Fibroblast of peridontal ligament (primary cell): ENCODE results near the gene MAPK7.

ENCODE experiments used
- DNase-seq: peaks from one replicate; pipeline ENCODE4 v3.0.0-alpha.2; 2010; ENCODE audit errors: extremely low read depth

Gene MAPK7

DNA sequence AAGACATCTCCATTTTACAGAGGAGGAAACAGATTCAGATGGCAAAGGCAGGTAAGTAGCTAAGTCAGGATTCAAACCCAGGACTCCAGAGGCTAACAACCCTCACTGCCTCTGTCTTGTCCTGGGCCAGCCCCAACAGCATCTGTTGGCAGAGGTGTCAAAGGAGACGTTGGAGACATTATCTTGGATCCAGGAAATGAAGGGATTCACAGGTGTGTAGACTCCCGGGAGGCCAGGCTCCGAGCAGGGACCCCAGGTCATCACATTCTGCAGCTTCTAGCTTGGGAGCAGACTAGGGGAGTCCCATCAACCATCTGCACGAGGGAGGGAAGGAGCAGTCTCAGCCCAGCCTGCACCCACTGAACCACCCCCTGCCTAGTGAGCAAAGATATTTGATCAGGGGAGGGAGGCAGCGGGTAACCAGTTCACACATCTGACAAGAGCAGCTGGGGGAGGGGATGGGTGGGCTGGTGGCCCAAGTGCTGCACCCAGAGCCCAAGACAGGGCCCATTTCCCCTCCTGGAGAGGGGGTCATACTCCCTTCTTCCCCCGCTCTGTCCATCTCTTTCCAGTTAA lies 14.8 kb upstream of the MAPK7 start:
- no peak for DNase-seq

DNA sequence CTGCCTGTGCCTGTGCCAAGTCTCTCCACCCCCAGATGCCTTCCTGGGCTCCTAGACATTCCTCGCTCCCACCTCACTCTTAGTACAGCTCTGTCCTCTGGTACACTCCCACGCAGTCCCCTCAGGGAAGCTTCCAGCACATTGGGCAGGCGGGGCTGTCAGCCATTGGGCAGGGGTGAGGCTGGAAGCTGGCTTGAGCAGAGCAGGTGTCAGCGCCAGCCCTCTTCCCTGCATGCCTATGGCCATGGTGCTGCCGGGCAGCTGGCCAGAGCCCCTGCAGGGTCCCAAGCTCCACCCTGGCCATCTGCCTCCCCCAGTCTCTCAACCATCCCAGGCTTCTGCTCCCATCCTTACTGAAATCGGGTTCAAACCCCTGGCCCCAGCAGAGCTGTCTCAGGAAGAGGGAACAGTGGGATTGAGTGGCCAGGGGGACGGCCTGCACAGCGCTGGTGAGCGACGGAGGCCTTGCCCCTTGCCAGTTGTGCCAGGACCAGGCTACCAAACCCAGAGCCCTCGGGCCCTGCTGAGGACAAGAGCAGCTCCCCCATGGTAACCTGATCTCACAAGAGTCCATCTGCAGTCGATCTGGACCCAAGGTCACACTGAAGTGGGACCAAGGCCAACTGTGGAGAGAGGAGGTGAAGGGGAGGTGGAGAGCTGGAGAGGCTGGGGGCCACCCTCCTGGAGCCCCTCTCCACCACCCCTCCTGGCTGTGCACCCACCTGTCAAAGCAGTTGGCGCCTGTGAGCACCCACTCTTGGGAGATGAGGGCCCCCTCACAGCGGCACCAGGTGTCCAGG lies 13.4 kb upstream of the MAPK7 start:
- DNase-seq, result no peak

DNA sequence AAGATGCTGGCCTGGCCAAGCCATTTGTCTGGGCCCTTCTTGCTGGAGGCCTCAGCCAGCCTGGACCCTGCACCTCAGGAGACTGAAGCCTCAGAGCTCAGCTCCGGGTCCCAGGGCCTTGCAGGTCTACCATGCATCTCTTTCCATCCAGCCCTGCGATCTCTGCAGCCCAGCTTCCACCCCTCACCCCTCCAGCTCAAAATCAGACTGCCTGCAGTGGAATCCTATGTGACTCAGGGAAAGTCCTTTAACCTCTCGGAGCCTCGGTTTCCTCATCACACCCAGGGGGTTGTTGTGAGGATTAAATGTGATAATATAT lies 12.8 kb upstream of the MAPK7 start:
- DNase-seq, result no peak

DNA sequence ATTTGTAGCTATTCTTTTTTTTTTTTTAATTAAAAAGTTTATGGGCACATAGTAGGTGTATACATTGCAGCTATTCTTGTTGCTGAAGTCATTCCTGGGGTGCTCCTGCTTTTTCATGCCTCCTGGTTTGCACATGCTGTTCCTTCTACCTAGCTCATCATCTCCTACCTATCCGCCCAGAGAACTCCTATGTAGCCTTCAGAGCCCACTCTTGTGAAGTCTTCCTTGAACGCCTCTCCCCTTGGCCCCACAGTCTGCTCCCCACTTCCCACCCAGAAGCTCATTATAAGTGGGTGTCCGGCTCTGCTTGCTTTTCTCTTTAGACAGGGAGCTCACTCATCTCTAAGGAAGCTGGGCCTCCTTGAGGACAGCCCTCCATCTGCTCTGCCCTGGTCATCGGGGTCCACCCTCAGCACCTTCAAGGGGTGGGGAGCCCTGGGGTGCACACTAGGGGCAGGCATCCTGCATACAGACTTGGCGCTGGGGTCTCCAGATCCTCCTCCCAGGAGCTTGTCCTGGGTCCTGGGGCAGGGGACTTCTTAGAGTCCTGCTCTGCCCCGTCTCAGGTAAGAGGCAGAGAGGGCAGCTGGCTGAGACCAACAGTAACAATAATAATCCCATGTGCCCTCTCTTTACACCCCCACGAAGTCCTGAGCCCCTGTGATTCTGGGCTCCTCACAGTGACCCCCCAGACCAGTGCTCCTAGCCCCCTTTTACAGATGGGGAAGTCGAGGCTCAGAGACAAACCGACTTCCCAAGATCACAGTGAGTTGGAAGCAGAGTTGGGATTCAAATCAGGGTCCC lies 12.3 kb upstream of the MAPK7 start:
- no peak for DNase-seq

DNA sequence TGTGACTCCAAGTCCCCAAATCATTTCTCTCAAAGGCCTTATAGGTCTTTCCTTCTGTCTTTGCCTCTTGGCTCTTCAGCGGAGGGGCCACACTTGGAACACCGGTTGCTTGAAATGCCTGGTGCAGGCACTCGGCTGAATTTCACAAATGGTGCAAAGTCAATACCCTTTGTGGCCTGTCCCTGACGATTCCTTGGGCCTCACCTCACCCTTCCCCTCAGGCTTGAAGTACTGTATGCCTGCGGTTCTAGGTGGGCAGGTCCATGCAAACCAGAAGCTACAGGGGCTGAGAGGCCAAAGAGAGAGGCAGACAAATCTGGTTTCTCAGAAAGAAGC lies 11.7 kb upstream of the MAPK7 start:
- DNase-seq, result no peak

DNA sequence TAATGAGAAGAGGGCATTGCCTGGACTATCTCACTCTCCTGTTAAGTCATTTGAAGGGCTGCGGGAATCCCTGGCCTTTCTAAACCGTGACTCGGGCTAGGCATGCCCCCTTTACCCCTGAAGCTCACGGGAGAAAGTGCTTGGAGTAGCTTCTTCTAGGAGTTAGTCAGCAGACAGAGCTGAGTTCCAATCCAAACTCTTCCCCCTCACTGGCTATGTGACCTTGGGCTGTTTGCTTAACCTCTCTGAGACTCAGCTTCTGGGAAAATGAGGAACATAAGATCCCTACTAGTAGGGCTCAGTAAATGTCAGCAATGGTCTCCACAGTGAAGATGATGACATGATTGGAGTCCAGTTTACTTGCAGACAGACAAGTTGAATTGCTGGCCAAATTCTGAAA lies 10.1 kb upstream of the MAPK7 start:
- DNase-seq, result no peak

DNA sequence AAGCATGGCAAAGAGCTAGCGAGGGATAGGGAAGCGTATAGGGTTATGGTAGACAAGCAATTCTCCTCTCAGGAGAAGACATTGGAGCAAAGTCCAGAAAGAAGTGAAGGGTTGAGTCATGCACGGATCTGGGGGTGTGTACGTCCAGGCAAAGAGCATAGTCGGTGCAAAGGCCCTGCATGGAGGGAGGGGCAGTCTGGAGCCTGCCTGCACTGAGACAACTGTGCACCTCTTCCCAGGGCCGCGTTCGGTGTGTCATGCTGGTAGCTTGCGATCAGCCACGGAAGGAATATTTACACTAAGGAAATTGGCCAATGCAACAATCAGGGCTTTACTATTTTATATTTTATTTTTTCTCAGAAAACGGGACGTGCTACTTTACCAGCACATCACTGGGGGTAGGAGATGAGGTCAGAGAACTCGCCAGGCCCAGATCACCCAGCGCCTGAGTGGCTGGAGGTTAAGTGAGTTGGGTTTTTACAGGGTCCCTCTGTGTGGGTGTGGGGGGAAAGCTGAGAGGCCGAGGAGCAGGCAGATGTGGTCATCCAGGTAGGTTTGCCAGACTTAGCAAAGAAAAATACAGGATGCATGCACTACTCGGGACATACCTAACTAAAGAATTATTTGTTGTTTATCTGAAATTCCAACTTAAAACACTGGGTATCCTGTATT lies 9.1 kb upstream of the MAPK7 start:
- DNase-seq, result no peak

DNA sequence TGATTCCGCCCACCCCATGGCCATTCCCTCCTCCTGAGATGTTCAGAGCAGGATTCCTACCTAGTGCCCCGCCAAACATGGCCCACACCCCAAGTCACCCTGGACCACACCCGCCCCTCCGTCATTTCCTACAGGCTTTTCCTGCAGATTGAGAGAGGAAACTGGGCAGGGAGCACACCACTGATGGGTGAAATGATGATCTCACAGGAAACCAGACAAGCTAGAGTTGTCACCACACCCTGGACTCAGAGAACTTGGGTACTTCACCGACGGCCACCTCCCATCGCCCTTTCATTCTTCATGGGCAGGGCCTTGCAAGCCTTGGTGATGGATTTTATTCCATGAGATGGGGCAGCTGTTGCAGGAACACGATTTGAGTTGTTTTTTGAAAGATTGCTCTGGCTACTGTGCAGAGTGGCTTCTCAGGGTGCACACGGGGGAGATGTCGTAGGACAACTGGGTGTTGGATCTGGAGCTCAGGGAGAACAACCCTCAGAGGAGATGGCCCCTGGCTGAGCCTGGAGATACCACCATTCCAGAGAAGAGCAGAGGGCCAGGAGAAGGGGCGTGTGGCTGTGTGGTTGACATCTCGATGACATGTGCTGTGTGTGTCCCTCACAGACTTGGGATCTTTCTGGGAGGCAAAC lies 8.3 kb upstream of the MAPK7 start:
- DNase-seq, result no peak

DNA sequence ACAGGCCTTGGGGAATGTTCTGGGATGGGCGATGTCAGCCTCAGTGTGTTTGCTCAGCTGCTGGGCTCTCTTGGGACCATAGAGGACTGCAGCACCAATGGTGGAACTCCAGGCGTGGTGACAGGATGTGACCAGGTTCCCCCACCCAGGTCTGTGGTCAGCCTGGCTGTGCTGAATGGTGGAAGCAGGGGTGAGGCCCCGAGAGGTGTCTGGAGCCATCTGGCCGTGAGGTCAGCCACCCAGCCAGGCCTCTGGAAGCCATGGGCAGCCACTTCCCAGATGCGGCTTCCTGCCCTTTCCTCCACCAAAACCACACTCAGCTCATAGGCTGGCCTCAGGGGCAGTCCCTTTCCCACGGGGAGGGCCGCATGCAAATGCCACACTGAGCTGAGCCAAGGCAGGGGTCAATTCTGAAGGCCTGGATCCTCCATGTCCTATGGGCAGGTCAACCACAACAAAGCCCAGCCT lies 7.8 kb upstream of the MAPK7 start:
- no peak for DNase-seq

DNA sequence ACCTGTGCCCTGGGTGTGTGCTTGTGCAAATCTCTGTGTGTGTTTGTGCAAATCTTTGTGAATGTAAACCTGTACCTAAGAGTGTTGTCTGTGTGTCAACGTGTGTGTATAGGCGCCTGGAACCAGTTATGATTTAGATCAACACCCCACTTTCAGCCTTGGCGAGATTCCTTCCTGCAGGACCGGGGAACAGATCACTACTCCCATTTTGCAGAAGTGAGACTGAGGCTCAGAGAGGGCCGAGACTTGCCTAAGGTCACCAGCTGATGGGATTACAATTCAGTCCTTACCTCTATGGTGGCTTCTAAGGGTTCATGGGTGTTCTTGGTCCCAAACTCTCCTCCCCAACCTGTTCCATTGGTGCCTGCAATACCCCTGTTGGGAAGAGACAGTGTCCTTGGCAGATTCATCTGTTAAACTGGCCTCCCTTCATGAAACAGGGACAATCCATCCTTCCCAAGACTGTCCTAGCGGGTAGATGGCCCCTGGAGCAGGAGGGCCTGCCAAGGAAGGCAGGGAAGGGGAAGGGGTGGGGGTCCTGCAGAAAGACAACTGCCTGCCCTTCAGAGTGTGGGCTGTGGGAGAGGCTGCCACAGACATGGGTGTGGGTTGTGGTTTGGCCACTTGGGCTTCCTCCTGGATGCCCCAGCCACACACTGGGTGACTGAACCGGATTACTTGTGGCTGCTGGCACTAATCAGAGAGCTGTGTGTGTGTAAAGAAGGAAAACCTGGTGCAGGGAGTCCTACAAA lies 6.9 kb upstream of the MAPK7 start:
- no peak for DNase-seq

DNA sequence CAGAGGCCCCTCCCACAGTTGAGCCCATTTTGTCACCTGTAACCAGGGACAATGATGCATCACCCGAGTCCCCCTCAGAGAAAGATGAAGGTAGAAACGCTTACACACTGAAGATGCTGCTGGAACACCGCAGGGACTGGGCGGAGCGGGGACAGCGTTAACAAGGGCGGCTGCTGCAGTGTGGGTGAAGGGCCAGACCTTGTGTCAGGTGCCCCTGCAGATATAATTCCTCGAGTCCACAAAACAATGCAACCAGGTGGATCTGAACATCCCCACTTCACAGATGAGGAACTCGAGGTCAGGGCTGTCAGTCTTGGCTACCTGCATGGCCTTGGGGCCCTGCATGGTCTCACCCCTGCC lies 6.3 kb upstream of the MAPK7 start:
- no peak for DNase-seq

DNA sequence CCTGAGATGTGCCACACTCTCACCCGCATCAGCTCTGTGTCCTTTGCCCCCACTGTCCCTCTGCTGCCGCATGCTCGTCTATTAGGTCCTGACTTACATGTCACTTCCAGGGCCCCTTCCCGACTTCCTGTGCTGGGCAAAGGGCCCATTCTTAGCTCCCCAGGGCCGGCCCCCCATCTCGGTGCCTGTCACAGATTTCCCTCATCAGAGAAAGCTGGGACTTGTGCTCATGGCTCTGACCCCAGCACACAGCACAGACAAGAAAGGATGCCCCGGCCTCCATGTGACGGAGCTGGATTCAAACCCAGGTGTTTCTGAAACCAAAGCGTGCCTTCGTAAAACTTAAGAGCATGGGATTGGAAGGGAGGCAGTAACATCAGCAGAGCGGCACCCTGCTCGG lies 5.9 kb upstream of the MAPK7 start:
- no peak for DNase-seq

DNA sequence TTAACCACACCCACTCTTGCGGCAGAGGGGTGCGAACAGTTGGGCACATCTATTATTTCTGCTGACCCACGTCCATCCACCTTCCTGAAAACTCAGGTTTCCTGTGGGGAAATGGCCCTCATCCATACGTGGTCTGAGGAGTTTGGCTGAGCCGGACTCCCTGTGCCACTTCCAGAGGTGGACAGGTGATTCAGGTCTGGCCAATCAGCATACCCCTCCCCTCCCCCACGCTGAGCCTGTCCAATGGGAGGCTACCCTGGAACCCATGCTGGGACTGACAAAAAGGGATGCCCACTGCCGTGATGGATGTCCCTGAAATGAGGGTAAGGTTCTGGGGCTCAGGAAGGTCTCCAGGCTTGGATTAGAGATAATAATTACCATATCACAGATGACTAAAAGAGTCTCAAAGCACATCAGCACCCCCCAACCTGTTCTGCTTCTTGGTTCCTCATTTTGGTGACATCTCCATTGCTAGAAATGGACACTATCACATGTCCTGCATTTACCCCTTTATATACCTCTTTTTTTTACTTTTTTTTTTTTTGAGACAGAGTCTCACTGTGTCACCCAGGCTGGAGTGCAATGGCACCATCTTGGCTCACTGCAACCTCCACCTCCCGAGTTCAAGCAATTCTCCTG lies 5.3 kb upstream of the MAPK7 start:
- DNase-seq, result no peak

DNA sequence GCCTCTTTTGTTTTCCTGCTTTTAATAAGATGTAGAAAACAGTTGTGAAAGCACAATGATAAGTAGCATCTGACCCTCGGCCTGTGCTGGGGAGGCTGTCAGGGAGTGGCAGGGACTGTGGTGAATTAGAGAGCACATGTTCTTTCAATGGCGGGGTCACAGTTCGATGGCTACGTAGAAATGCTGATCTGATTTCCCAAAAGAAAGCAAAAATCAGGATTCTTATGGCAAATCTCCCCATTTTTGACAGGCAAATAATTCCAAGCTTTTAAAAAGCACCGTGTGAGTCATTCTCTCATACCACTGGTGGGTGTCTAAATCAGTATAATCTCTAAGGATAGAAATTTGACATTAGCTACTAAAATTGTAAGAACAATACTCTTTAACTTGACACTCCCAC lies 4.2 kb upstream of the MAPK7 start:
- no peak for DNase-seq

DNA sequence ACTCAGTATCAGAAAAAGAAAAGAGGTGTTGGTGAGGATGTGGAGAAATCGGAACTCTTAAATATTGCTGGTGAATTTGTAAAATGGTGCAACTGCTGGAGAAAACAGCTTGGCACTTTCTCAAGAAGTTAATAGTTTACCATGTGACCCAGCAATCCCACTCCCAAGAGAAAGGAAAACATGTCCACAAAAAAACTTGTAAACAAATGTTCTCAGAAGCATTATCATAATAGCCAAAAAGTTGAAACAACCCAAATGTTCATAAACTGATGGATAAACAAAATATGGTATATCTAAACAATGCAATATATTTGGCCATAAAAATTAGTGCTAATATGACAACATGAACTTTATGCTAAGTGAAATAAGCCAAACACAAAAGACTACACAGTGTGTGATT lies 2.6 kb upstream of the MAPK7 start:
- DNase-seq, result no peak

DNA sequence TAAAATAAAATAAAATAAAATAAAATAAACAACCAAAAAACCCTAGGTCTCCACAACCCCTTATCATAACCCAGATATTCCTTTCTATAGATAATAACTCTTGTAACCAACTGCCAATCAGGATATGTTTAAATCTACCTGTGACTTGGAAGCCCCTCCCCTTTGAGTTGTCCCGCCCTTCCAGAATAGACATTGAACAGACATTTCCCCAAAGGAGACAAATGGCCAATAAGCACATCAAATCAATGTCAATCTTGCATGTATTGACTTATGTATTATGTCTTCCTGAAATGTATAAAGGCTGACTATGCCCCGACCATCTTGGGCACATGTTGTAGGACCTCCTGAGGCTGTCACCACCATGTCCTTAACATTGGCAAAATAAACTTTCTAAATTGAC lies 1.5 kb upstream of the MAPK7 start:
- no peak for DNase-seq

DNA sequence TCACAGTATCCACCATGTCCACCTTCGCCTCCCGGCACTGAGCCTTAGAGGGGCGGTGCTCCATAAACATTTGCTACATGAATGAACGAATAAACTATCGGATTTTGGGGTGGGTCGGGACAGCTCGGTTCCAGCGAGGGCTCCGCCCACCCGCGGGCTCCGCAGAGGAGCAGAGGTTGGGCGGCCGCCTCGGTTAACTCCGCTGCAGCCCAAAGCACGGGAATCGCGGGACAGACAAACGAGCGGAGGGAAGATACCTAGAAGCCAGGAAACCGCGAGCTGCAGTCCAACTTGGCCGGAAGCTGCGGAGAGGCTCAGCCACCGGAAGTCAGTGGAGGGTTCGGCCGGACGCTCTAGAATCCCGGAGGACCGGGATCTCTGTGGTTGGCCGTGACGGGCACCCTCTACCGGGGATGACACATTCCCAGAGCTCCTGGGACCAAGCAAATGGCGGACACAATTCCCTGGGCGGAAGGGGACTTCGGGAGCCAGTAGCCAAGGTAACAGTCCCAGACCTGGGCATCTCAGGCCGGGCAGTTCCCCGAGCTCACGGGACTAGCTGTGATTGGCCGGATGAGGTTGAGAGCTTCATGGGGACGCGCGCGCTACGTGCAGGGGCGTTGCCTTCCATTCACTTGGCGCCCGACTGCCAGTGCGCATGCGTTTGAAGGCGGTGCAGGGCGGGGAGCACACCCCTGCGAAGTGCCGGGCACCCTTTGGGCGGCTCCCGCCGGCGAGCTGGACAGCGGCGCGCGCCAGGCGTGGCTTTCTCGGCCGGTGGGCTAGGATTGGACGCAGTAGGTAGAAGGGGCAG lies 489 bp upstream of the MAPK7 start:
- peak; percentile 97 for DNase-seq

DNA sequence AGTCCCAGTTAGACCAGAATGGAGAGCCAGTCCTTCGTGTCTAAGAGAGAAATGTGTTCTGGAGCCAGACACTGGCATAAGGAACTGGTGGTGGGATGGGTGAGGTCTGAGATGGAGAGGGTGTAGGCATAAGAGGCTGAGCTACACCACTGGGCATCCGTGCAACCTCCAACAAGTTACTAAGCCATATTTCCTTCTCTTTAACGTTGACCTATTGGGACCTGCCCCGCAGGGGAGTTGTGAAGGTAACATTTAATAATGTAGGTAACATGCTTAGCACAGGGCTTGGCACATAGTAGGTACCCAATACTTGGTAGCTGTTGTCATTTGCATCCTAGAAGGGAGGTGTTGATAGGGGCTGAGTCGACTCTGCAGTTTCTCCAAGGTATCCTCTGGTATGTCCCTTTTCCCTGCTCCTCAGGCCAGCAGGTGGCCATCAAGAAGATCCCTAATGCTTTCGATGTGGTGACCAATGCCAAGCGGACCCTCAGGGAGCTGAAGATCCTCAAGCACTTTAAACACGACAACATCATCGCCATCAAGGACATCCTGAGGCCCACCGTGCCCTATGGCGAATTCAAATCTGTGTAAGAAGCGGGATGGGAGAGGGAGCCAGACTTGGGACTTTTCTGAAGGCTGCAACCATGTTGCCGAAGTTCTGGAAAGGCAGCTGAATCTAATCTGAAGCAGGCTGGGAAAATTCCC lies 1.2 kb downstream of the MAPK7 start:
- DNase-seq, result no peak

DNA sequence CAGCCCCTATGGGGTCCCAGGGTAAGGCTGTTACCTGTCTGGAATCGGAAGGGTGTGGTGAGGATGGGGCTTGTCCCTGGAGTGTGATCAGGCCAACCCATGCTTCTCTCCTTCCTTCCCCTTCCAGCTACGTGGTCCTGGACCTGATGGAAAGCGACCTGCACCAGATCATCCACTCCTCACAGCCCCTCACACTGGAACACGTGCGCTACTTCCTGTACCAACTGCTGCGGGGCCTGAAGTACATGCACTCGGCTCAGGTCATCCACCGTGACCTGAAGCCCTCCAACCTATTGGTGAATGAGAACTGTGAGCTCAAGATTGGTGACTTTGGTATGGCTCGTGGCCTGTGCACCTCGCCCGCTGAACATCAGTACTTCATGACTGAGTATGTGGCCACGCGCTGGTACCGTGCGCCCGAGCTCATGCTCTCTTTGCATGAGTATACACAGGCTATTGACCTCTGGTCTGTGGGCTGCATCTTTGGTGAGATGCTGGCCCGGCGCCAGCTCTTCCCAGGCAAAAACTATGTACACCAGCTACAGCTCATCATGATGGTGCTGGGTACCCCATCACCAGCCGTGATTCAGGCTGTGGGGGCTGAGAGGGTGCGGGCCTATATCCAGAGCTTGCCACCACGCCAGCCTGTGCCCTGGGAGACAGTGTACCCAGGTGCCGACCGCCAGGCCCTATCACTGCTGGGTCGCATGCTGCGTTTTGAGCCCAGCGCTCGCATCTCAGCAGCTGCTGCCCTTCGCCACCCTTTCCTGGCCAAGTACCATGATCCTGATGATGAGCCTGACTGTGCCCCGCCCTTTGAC lies 2.4 kb downstream of the MAPK7 start:
- DNase-seq, result no peak
